Stimulated activated CD4-positive, alpha-beta T cell treated with anti-CD3 and anti-CD28 coated beads, Interleukin-15, amount 100 ng/mL, for 24 hours (primary cell): ENCODE data around the gene TRIP11.
"Not testable (repeated sequence)": the region's sequence is repeated elsewhere in the genome, so short reads cannot be mapped to it uniquely, and the experiment has no call there.

Experiments used
- DNase-seq: peaks from one replicate; pipeline ENCODE4 v3.0.0-alpha.2; 2020

The TRIP11 gene

DNA sequence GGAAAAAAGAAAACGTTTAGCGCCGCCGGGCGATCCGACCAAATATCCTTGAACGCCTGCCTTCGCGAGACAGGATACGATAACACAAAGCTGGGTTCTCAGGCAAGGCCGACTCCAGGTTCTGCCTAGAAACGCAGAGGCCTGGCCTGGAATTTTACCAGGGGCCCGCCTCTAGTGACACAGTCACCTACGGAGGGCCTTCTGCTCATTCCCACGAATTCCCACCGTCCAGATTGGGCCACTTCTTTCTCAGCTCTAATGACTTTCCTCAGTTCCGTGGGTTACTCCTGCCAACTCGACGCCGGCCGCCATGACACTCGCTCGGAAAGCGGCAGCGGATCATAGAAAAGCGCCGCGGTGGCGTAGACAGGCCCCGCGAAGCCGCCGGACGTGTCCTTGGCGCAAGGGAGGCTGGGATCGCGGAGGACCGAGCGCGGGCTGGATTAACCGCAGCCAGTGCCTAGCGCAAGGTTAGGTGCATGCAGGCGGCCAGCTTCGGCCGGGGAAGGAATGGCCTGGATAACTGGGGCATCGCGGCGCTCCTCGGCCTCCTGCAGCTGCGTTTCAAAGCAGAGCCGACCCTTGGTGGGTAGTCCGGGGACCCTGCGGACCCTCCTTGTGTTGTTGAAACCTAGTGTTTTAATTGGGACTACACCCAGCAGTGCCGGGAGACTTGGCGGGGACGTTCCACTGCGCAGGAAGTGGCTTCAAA lies at the start of gene TRIP11:
TRIP11 (minus strand) TSS at position 341 of the 712 bp plus-strand sequence. CDS start 374 bp downstream, outside the sequence.
- peak; percentile 95 for DNase-seq

DNA sequence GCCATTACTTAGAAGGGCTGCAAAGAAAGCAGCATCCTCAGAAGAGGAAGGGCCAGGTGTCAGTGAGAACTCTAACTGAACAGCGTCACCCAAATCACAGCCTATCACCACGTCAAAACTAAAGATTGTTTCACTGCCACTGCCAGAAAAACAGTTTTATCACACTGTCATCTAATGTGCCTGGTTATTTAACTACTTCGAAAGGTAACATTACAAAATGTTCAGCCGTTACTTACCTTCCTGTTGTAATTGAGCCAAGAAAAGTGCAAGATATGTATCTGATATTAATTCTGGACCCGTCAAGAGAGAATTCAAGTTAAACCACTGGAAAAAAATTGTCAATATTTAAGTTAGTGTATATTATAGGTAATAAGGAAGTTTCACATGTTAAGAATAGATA lies 48.6 kb upstream of the TRIP11 start:
- DNase-seq, result no peak

DNA sequence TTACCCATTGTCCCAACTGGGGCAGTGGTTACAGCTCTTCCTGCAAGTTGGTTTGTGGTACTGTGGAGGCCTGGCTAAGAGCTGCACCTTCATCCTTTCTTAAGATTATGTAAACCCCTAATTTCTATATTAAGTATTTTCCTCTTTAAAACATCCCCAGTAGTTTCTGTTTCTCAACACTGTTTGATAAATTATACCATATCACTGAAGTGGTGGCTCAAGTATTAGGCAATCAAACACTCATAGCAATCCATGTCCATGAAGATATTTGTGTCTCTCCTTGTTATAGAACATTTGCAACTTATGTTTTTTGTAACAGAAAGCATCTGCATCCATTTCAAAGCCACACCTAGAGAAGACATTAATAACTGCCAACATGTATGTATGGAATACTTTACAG lies 34.7 kb upstream of the TRIP11 start:
- no peak for DNase-seq

DNA sequence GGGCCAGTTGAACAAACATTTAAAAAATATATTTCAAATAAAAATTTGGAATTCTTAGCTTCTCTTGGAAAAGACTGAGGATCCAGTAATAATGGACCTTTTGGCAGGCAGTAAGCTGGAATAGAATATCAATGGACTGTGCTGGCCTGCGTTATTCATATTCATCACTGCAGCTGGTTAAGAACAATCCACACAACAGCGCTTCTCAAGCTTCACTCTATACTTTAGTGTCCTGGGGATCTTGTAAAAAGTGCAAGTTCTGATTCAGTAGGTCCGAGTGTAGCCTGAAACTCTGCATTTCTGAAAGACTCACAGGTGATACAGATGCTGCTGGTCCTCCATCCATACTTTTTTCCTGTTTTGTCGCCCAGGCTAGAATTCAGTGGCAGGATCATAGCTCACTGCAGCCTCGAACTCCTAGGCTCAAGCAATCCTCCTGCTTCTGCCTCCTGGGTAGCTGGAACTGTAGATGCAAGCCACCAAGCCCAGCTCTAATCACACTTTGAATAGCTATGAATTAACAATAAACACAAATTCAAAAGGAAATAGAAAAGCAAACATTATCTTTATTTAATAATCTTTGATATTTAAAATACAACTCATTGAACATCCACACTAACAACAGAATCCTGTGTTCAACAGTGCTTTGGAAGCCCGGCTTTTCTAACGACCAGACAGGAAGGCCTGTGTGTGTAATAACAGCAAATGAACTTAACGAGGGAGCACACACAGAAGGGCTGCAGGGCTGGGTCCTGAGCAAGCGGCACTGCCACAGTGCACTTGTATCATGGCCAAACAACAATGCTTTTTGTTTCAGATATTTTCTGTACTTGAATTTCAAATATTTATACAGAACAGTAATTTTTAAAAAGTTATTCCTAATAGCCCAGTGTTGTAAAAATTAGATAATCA lies 18.4 kb upstream of the TRIP11 start:
- DNase-seq, result no peak

DNA sequence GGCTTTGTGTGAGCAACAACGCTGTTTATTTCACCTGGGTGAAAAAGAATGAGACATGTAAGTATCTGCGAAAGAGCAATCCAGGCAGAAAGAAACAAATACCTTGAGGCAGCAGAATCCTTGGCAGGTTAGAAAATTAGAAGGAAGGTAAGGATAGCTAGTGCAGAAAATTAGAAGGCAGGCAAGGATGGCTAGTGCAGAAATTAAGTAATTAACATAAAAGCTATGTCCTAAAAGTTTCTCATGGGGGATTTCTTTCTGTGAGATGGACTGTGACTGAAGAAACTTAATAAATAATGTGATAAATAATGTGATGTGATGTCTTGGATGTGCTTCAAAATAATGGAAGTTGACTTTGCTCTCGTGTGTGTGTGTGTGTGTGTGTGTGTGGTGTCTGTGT lies 9.9 kb upstream of the TRIP11 start:
- DNase-seq, result no peak

DNA sequence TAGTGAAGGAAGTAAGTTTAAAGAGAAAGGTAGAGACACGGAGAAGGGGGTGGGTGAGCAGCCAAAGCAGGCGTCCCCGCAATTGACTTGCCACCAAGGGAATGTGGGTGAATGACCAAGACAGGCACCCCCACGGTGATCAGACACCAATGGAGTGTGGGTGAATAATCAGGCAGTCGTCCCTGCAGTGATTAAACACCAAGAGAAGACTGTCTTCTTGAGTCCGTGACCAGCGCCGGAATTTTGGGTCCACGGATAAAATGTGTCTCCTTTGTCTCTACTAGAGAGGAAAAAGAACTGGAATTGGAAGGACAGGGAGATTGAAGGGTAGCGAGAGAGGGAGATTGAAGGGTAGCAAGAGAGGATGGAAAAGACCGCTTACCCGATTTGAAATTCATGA lies 9.4 kb upstream of the TRIP11 start:
- DNase-seq, result not testable (repeated sequence)

DNA sequence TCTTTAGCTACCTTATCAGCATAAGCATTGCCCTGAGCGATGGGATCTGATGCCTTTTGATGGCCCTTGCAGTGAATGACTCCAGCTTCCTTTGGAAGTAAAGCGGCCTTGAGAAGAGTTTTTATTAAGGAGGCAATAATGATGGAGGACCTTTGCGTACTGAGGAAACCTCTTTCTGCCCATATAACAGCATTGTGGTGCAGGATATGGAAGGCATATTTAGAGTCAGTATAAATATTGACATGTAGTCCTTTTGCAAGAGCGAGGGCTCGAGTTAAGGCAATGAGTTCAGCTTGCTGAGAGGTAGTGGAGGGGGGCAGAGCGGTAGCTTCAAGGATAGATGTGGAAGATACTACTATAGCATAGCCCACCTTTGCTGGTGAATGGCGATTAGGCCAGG lies 6.0 kb upstream of the TRIP11 start:
- not testable (repeated sequence) for DNase-seq

DNA sequence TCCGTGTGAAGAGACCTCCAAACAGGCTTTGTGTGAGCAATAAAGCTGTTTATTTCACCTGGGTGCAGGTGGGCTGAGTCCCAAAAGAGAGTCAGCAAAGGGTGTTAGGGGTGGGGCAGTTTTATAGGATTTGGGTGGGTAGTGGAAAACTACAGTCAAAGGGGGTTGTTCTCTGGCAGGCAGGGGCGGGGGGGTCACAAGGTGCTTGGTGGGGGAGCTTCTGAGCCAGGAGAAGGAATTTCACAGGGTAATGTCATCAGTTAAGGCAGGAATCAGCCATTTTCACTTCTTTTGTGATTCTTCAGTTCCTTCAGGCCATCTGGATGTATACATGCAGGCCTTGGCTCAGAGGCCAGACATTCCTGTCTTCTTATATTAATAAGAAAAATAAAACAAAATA lies 1.9 kb upstream of the TRIP11 start:
- DNase-seq, result not testable (repeated sequence)

DNA sequence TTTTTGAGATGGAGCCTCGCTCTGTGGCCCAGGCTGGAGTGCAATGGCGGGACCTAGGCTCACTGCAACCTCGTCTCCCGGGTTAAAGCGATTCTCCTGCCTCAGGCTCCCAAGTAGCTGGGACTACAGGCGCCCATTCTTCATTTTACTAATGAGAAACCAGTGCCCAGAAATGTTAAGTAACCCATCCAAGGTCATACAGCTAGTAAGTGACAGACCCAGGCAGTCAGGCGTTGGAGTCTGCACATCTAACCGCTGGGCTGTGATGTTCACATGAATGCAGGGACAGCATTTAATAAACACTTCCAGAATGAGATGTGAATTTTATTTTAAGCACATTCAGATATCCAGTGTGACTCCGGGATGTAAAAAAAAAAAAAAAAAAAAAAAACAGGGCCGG lies 1.3 kb upstream of the TRIP11 start:
- no peak for DNase-seq

DNA sequence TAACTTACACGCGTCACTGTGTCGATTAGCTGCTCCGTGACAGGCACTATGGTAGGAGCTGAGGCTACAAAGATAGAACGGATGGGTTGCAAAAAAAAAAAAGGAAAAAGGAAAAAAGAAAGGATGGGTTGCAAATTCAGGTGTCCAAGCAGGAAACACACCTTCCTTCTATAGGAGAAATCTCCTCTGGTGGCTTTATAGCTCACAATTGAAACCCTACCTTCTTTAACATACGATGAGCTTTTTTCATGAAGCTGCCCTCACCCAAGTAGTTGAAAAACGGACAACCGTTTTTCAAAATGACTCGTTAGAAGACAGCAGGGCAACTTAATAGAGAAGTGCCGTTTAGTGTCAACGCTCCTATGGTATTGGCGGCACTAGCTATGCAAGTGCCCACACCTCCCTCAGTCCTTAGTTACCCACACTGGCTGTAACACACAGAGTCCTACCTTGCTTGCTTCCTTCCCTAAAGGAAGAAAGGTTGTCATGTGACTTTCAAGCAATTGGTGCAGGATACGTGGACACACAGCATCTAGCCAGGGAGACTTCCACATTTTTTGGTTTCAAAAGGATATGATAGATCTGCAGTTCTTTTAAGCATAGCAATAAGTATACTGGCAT lies 682 bp upstream of the TRIP11 start:
- peak; percentile 22 for DNase-seq

DNA sequence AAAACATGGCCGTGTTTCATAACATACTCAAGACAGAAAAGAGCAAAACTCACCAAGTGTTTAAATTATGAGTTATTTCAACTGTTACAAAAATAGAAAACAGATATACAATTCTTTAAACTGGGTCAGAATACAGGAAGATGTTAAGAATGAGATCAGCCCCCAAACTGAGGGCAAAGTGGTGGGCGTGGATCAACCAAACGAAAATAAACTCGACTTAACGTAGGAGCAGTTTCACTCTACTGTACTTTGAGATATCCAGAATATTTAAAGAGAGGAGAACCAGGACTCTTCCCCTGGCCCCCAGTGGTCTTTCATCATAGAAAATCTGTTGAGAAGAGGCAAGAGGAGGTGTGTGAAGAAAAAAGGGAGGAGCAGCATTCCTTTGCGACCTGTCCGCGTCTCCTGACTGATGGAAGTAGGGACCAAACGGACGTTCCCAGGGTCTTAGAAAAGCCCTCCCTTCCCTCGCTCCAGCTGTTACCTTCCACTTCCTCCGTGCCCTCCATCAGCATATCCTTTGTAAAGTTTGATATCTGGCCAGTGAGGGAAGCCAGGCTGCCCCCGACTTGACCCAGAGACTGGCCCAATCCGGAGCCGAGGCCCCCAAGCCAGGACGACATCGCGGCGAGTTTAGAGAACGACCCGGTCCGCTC lies 668 bp downstream of the TRIP11 start:
- DNase-seq, result peak; percentile 34

DNA sequence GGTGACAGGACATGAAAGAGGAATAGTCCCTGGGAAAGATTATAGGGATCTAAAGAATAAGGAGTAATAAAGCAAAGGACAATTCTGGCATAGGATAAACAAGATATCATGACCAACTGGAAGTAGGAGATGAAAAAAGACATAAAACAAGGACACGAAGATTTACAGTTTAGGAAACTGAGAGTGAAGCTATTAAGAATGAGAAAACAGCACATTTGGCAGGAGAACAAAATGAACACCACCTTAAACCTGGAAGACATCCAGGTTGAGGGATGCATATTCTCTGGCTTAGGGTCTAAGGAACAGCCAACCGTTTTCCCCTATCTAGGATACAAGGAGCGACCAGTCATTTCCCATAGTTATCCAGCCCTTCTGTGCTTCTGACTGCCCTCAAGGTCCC lies 1.9 kb downstream of the TRIP11 start:
- no peak for DNase-seq

DNA sequence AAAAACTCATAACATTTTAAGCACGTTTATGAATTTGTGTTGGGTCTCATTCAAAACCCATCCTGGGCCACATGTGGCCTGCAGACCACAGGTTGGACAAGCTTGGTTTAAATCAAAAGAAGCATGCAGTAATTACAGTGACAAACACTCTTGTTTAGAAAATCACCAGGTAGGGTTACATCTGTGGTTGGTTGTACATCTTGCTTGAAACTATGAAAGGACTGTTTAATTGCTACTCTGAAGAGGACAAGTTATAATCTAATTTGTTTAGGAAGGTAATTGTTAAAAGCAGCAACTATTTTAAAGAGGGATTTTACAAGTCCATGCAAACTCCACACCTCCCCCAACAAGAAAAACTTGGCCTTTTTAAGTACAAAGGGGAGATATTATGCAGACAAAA lies 4.0 kb downstream of the TRIP11 start:
- DNase-seq, result no peak

DNA sequence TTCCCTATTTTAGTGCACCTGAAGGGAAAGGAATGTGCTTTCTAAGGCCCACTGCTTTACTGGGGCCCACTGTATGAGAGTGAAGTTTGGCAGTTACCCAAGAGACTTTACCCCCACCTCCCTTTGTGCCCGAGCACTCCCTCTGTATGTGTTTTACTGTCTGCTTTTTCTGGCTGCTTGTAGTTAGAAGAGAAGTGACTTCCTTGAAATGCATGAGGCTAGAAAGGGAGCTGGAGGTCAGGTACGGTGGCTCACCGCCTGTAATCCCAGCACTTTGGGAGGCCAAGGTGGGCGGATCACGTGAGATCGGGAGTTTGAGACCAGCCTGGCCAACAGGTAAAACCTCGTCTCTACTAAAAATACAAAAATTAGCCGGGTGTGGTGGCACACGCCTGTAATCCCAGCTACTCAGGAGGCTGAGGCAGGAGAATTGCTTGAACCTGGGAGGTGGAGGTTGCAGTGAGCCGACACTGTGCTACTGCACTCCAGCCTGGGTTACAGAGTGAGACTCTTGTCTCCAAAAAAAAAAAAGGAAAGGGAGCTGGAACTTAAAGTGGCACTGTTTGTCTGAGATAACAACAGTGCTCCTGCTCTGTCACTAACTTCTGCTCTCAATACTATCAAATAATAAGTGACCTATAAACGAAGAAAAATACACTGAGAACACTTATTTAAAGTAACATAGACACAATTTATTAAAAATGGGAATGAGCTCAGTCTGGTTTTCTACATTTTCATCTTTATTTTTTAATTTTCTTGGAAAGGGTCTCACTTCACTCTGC lies 5.8 kb downstream of the TRIP11 start:
- no peak for DNase-seq

DNA sequence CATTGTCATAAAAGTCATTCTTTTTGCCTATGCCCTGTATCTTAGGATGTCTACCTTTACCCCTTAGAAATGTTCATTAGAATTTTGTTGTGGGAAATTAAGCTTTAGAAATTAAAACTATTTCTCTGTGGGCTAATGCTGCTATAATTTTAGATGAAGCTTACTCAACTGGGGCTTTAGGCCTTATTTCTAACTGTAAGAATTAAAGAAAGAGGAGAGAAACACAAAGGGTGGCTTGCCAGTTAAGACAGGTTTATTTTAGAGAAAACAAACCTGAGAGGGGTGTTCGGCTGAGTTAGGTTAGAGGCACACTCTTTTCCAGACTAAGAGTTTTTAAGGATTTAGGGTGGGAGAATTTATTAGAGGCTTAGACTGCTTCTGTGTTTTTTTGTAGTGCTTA lies 6.4 kb downstream of the TRIP11 start:
- no peak for DNase-seq

DNA sequence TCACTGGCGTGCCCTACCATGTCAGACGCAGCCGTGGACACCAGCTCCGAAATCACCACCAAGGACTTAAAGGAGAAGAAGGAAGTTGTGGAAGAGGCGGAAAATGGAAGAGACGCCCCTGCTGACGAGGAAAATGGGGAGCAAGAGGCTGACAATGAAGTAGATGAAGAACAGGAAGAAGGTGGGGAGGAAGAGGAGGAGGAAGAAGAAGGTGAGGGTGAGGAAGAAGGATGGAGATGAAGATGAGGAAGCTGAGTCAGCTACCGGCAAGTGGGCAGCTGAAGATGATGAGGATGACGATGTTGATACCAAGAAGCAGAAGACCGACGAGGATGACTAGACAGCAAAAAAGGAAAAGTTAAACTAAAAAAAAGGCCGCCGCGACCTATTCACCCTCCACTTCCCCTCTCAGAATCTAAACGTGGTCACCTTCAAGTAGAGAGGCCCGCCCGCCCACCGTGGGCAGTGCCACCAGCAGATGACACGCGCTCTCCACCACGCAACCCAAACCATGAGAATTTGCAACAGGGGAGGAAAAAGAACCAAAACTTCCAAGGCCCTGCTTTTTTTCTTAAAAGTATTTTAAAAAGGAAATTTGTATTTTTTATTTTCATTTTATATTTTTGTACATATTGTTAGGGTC lies 13.2 kb downstream of the TRIP11 start:
- DNase-seq, result peak; percentile 20

DNA sequence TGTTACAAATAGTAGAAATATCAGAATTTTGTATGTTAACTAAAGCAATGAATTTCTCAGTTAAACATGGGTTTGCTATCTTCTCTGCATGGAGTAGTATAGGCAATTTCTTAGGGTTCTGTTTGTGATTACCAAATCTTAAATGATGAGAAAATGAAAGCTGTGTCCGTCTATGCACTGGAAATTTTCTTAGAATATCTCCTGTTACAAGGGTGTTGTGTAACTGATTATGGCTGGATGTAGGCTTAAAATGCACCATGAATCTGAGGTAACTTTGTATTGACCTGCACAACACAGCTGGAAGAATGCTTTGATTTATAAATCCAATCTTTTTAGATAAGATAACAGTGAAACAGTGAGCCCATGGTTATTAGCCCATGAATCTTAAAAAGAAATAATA lies 17.8 kb downstream of the TRIP11 start:
- DNase-seq, result no peak

DNA sequence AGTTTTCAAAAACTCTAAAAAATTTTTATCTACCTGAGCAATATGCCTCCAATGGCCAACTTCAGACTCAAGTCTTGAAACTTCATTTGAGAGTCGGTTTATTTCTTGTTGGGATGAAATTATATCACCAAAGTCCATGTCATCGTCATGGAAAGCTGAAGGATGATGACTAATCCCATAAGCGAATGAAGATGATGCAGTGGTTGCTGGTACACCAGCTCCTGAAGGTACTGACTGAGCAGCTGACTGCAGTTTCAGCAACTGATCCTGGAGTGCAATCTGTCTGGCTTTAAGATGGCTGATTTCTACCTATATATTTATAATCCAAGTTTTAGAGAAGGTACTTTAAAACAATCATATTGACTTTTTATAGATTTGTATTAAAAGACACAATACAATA lies 18.3 kb downstream of the TRIP11 start:
- DNase-seq, result no peak

DNA sequence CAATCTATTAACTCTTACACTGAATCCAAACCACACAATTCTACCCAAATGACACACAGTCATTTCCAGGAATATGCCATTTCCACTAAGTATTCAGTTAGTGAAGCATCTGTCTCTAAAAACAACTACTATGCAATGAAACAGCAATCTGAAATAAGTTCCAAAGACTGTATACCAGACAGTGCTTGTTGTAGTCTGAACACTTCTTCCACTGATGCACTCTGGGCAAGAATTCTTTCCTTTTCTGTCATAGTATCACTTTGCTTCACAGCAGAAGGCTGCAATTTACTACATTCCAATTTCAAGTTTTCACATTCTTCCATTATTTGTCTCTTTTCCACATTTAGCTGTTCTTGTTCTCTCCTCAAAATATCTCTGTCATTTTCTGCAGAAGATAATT lies 25.8 kb downstream of the TRIP11 start:
- DNase-seq, result no peak

DNA sequence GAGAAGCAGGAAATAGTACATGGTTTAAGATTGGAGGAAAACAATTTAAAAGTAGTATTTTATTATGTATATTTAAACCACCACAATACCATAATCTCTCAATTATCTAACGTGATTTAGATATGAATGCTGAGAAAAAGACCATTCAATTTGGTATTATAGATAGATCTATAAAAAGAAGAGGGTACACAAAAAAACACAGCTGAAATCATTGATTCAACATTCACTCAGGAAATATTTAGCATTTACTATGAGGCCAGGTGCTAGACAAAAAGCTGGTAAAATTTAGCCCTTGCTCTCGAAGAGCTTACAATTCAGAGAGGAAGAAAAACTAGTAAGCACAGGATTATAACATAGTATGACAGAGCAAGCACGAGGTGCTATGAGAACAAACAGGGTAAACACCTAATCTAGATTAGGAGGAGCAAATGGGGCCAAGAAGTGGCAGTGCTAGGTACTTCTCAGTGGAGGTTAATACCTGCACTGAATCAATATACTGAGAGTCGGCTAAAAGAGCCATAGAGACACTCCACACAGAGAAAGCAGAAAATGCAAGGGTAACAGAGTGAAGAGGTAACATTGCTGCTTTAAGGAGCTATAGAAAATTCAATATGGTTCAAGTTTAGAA lies 27.6 kb downstream of the TRIP11 start:
- no peak for DNase-seq

DNA sequence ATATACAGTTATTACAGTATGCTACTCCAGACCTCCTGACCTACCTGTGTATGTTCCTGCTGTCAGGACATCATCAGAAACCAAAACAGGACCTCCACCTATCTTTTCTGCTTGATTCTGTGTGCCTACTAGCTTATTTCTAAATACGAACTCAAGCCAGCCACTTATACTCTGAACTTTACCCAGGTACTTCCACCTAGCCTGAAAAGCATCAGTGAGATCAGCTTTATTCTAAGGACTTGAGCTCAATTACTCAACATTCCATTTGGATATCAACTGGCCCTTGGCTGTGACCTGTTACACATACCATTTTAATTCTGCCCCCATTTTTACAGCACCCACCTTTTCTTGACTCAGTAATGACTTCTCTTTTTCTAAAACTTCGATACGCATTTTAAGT lies 29.2 kb downstream of the TRIP11 start:
- DNase-seq, result no peak
